ENCODE data around the gene FAU.

The FAU gene

DNA sequence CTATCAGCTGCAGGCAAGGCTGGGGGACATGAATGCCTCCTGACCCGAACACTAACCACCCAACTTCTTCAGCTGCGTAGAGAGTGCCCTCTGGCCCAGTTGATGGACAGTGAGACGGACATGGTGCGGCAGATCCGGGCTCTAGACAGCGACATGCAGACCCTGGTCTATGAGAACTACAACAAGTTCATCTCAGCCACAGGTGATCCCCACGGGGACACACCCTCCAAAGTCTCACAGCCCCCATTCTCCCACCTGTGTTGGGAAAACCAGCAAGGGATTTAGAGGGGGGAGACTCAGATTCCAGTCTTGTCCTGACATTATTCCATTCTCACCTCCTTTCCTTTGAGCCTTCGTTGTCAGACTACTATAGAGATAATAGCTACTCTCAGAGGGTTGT is 25.0 kb downstream of the FAU start:
- Histone ChIP-seq H3K9me3 (ENCODE audit: control insufficient read depth, insufficient read depth, low read depth, low read length) (no peaks in the 10 kb centered on the region), H3K27ac (ENCODE audit: extremely low read depth, low read depth, low read length) (no peak overlapping the region), H3K4me3 (ENCODE audit: low read depth, low read length) (peak overlapping the region; percentile 61), H3K4me1 (ENCODE audit: control insufficient read depth, insufficient read depth, low read length) (peaks cover 7% of the 10 kb centered on the region), H3K36me3 (ENCODE audit: control insufficient read depth in 2 of 2, insufficient read depth in 1 of 2, low read length in 2 of 2) (peaks cover 0 to 8% of the 10 kb centered on the region in 2 experiments; a peak in 2 of 3 replicates)
- TF ChIP-seq SCRT2 (tag by site-specific recombination; IDR thresholded peaks at IDR 0.05): 0 out of 2 replicates have a peak, but pooled peaks have one; percentile 55
- no peak for TF ChIP-seq WT1 (tag by site-specific recombination; IDR thresholded peaks at IDR 0.05)
- peak; percentile 73; the same call in 1 of the 2 replicates for TF ChIP-seq SCRT1 (tag by site-specific recombination; IDR thresholded peaks at IDR 0.05; ENCODE audit: borderline replicate concordance)
- CTCF ChIA-PET: interaction anchor here (0.5 to 8.8 kb wide), 5 partner anchors 15 to 218 kb away, joined by 3 to 110 read pairs (median 3); partner anchors contain the start of genes ARL2 and TM7SF2
- POLR2A ChIA-PET: interaction anchor here (1.2 to 2.6 kb wide), 10 partner anchors 11 to 318 kb away, joined by 4 to 24 read pairs (median 6); partner anchors contain the start of genes ARL2, CDCA5, FAU and MRPL49

DNA sequence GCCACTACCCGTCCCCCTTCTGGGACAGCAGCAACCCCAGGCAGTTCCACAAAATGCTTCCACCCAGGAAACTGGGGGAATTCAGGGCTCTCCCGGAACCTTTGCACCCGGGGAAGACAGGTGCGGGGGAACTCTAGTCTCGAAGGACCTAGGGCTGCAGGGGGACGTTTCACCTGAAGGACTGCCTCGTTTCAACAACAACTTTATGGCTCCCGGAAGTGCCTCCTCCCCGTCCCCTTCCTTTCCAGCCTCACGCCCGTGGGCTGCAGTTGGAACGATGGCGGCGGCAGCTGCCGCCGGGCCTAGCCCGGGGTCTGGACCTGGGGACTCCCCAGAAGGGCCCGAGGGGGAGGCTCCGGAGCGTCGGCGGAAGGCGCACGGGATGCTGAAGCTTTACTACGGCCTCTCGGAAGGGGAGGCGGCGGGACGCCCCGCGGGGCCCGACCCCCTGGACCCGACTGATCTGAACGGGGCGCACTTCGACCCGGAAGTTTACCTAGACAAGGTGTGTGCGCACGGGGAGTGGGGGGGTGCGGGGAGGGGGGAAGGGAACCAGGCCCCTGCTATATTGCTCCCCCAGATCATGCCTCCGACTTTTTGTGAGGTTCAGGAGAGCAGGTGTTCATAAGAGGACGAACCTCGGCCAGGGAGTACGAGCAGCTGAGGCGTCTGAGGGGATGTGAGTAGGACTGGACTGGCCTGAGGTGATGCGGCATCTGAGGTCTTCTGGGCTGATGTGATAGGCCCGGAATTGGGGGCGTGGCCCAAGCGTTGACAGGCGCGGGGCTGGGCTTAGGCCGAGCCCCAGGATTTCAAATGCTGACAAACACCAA is 25.7 kb downstream of the FAU start, which contains the start of gene VPS51:
VPS51 (plus strand) TSS at position 241 of the 833 bp plus-strand sequence; CDS start at position 278, 37 bp downstream.
- no peaks in the 10 kb centered on the region for H3K9me3 ChIP-seq (ENCODE audit: control insufficient read depth, insufficient read depth, low read depth, low read length)
- peaks cover 3% of the 10 kb centered on the region; the same call in 1 of the 2 replicates for H3K4me1 ChIP-seq (ENCODE audit: control insufficient read depth, insufficient read depth, low read length)
- peak within 1 kb of the TSS; percentile 60; the same call in 1 of the 2 replicates for H3K27ac ChIP-seq (ENCODE audit: extremely low read depth, low read depth, low read length)
- POLR2A ChIA-PET: interaction anchor here (1.2 to 2.6 kb wide), 10 partner anchors 11 to 318 kb away, joined by 4 to 24 read pairs (median 6); partner anchors contain the start of genes ARL2, CDCA5, FAU and MRPL49
- H3K36me3 ChIP-seq (ENCODE audit: control insufficient read depth in 2 of 2, insufficient read depth in 1 of 2, low read length in 2 of 2): peaks cover 0 to 8% of the 10 kb centered on the region in 2 experiments; a peak in 2 of 3 replicates
- CTCF ChIA-PET: interaction anchor here (0.5 to 8.8 kb wide), 3 partner anchors 16 to 219 kb away, joined by 3 to 110 read pairs (median 3); partner anchors contain the start of gene TM7SF2
- H3K4me3 ChIP-seq (ENCODE audit: low read depth, low read length): peak within 1 kb of the TSS; percentile 61
- TF ChIP-seq ATF2 (tag by site-specific recombination; IDR thresholded peaks at IDR 0.05; ENCODE audit: low read depth): 0 out of 2 replicates have a peak, but pooled peaks have one; percentile 25
- TF ChIP-seq ZNF548 (tag by site-specific recombination; IDR thresholded peaks at IDR 0.05): no peak
- peak; percentile 88 for TF ChIP-seq ZNF76 (tag by site-specific recombination; IDR thresholded peaks at IDR 0.05; ENCODE audit: borderline replicate concordance, low read depth)
- TF ChIP-seq, protein P1, sequence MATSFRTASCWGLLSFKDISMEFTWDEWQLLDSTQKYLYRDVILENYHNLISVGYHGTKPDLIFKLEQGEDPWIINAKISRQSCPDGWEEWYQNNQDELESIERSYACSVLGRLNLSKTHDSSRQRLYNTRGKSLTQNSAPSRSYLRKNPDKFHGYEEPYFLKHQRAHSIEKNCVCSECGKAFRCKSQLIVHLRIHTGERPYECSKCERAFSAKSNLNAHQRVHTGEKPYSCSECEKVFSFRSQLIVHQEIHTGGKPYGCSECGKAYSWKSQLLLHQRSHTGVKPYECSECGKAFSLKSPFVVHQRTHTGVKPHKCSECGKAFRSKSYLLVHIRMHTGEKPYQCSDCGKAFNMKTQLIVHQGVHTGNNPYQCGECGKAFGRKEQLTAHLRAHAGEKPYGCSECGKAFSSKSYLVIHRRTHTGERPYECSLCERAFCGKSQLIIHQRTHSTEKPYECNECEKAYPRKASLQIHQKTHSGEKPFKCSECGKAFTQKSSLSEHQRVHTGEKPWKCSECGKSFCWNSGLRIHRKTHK (tag by site-specific recombination; IDR thresholded peaks at IDR 0.05): no peak
- peak; percentile 96 for TF ChIP-seq KLF7 (tag by site-specific recombination; IDR thresholded peaks at IDR 0.05; ENCODE audit: borderline replicate concordance)
- TF ChIP-seq SP2 (tag by site-specific recombination; IDR thresholded peaks at IDR 0.05): peak; percentile 74
- peak; percentile 55 for TF ChIP-seq ZSCAN4 (tag by site-specific recombination; IDR thresholded peaks at IDR 0.05)
- no peak for TF ChIP-seq ZNF202 (tag by site-specific recombination; IDR thresholded peaks at IDR 0.05; ENCODE audit: borderline replicate concordance)
- peak; percentile 54 for TF ChIP-seq ZNF843 (tag by site-specific recombination; IDR thresholded peaks at IDR 0.05)
- TF ChIP-seq PRDM4 (tag by site-specific recombination; IDR thresholded peaks at IDR 0.05): peak; percentile 58; the same call in 1 of the 2 replicates
- TF ChIP-seq ZNF629 (tag by site-specific recombination; IDR thresholded peaks at IDR 0.05): peak; percentile 82
- TF ChIP-seq ZNF529 (tag by site-specific recombination; IDR thresholded peaks at IDR 0.05; ENCODE audit: insufficient replicate concordance): peak; percentile 8
- 0 out of 2 replicates have a peak, but pooled peaks have one; percentile 44 for TF ChIP-seq ZNF280D (tag by site-specific recombination; IDR thresholded peaks at IDR 0.05)
- TF ChIP-seq ZFHX2 (tag by site-specific recombination; conservative IDR thresholded peaks at IDR 0.05): peak; percentile 53
- no peak for TF ChIP-seq RBAK (tag by site-specific recombination; IDR thresholded peaks at IDR 0.05)
- TF ChIP-seq, protein P2, sequence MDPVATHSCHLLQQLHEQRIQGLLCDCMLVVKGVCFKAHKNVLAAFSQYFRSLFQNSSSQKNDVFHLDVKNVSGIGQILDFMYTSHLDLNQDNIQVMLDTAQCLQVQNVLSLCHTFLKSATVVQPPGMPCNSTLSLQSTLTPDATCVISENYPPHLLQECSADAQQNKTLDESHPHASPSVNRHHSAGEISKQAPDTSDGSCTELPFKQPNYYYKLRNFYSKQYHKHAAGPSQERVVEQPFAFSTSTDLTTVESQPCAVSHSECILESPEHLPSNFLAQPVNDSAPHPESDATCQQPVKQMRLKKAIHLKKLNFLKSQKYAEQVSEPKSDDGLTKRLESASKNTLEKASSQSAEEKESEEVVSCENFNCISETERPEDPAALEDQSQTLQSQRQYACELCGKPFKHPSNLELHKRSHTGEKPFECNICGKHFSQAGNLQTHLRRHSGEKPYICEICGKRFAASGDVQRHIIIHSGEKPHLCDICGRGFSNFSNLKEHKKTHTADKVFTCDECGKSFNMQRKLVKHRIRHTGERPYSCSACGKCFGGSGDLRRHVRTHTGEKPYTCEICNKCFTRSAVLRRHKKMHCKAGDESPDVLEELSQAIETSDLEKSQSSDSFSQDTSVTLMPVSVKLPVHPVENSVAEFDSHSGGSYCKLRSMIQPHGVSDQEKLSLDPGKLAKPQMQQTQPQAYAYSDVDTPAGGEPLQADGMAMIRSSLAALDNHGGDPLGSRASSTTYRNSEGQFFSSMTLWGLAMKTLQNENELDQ (tag by site-specific recombination; IDR thresholded peaks at IDR 0.05; ENCODE audit: low read depth): no peak

All from HEK293 (cell line).